SH-SY5Y (cell line): ENCODE measurements around the gene SSR2.

ENCODE experiments used
- GATA2 ChIP-seq: IDR thresholded peaks from 2 replicates; pipeline ENCODE4 v1.6.1; 2011; ENCODE audit warnings: mild to moderate bottlenecking, low read depth, low read length
- GATA3 ChIP-seq: IDR thresholded peaks from 2 replicates; pipeline ENCODE4 v1.6.1; 2011; ENCODE audit warnings: low read depth, mild to moderate bottlenecking, low read length, moderate library complexity

SSR2 gene

DNA sequence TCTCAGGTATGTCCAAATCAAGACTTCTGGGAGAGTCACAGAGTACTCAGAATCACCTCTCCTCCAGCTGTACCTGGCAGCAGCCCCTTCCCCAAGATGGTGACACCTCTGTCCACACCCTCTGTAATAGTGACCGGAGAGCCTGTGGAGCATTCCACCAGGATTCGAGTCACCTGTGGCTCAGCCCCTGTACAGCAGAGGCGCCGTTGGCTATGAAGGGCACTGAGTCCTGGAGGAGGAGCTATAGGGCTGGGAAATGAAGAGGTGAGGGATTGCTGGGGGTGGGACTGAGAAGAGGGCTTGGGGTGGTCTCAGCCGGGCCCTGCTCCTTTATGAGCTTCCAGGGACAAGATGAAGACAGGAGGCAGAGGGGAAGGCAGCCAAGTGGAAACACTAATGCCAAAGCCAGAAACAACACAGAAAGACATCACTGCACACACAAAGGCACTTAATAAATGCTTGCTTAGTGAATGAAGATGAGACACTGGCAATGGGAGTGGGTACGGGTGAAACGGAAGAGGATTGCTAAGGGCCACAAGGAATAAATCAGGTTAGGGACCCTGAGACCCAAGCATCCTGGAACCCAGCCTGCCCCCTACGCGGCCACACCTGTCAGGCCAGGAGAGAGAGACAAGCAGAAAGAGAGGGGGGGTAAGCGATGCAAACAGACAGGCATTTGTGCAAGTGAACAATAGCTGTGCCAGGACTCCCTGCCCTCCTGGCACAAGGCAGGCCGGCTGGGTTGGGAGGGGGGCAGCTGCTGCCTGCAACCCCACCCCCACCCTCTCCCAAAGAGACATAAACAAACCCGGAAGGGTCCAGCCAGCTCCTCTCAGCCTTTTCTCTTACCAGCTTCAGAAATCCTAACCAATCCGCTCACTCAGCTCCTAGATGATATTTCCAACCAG lies 46.3 kb downstream of the SSR2 start:
- TF ChIP-seq GATA2 (no peak), GATA3 (no peak)

DNA sequence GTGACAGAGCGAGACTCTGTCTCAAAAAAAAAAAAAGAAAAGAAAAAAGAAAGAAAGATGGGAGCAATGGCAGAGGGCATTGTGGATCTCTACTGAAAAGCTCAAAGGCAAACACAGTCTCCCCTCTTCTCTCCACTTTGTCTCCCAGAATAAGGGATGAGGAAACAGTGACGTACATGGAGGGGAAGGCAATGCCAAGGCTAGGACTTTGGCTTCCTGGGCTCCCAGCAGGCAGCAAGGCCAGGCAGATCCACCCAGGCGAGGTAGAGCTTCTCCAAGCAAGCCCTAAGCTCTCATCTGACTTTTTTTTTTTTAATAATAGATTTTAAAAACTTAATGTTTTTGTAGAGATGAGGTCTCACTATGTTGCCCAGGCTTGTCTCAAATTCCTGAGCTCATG lies 47.0 kb downstream of the SSR2 start:
- no peak for TF ChIP-seq GATA2

DNA sequence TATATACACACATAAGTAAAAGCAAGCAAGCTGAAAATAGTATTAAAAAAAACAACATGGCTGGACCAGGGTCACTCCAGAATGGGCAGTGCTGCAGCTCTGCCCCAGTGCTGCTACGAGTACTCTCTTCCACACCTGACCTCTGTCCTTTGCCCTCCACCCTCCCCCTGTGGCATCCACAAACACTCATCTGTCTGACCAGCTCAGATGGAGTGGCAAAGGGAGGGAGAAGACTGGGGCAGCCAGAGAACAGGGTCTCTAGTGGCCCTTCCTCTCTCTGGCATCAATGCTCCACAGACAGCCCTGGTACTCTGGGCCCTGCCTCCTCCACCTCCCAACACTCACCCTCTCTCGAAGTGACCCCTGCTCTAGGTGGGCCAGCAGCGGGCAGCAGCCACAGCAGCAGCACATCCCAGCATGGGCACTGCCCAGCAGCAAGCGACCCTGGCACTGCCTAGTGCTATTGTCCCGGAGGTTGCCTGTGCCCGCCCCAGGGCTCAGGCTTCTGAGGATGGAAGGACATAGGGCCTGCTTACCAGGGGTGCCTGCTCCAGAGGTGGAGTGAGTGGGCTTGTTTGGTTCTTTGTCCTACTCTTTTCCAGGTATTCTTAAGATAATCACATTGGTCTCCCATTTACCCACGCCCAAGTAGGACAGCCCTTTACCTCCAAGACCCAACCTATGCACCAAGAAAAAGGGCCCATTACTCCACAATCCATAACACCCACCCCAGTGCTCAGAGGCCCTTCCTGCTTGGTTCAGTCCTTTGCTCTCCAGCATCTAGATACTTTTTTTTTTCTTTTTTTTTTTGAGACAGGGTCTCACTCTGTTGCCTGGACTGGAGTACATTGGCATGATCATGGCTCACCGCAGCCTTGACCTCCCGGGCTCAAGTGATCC lies 48.6 kb downstream of the SSR2 start:
- TF ChIP-seq GATA2 (no peak), GATA3 (no peak)

- TF ChIP-seq GATA2 (no peak), GATA3 (no peak)
These were observed 50.1 kb downstream of the SSR2 start for GRCh38 chr1:155970531-155971167.

- TF ChIP-seq GATA3 (no peak), GATA2 (no peak)
These were observed 51.4 kb downstream of the SSR2 start for GRCh38 chr1:155969377-155969791.

GRCh38 chr1:155968670-155969069 lies 52.1 kb downstream of the SSR2 start:
- TF ChIP-seq GATA2: no peak
- no peak for TF ChIP-seq GATA3

GRCh38 chr1:155968051-155968400 lies 52.7 kb downstream of the SSR2 start:
- TF ChIP-seq GATA2 (no peak), GATA3 (no peak)

- TF ChIP-seq GATA3 (no peak), GATA2 (no peak)
These were observed 53.3 kb downstream of the SSR2 start for GRCh38 chr1:155967341-155968050.

GRCh38 chr1:155966750-155967149 lies 54.0 kb downstream of the SSR2 start:
- TF ChIP-seq GATA2 (no peak), GATA3 (no peak)

DNA sequence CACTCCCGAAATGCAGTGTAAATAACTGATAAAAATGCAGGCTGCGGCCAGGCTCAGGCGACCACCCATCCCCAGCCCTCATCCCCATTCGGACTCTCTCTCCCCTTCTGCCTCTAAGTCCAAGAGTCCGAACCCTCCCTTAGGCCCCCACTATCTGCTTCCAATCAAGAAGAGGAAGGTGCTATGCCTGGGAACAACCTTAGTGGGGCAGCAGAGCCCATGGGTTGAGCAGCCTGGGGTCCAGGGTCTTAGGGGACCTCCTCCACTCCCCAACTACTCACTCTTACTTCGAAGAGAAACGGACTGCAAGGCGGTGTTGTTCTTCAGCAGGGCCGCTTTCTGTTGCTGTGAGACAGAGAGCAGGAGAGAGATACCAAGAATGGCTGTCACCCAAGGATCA lies 54.6 kb downstream of the SSR2 start:
- TF ChIP-seq GATA3 (no peak), GATA2 (no peak)

- no peak for TF ChIP-seq GATA3
- TF ChIP-seq GATA2: no peak
These were observed 56.6 kb downstream of the SSR2 start for GRCh38 chr1:155964193-155964592.

- no peak for TF ChIP-seq GATA2
- TF ChIP-seq GATA3: no peak
These were observed 58.0 kb downstream of the SSR2 start for GRCh38 chr1:155962599-155963211.

DNA sequence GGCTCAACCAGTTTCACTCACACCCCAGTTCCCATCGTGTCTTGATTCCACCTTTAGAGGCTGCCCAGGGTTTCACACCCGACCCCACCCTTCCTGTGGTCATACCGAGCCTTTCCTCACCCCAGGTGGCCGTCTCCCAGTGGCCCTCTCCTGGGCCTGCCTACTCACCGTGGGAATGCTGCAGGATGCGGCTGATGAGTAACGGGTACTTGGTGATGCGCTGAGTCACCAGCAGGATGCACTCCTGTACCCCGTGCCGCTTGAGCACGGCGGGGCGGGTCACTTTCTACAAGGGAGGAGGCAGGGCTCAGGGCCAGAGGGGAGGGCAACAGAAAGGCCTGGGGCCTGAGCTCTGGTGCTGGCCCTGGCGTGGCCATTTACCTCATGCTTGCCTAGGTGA lies 58.8 kb downstream of the SSR2 start:
- TF ChIP-seq GATA3 (no peak), GATA2 (no peak)

GRCh38 chr1:155960081-155960745 lies 60.5 kb downstream of the SSR2 start:
- TF ChIP-seq GATA3 (no peak), GATA2 (0 out of 2 replicates have a peak, but pooled peaks have one; percentile 7)
